NB4 (cell line): ENCODE data around the gene ACP1.

Experiments used
- CTCF ChIP-seq: IDR thresholded peaks from one replicate; pipeline ENCODE4 v1.5.1; 2012; ENCODE audit warnings: low read depth, low read length
- POLR2A ChIP-seq: IDR thresholded peaks from 2 replicates; pipeline ENCODE4 v1.6.1; 2011; ENCODE audit warnings: mild to moderate bottlenecking; ENCODE audit not compliant: insufficient read length; ENCODE audit errors: extremely low read depth

DNA sequence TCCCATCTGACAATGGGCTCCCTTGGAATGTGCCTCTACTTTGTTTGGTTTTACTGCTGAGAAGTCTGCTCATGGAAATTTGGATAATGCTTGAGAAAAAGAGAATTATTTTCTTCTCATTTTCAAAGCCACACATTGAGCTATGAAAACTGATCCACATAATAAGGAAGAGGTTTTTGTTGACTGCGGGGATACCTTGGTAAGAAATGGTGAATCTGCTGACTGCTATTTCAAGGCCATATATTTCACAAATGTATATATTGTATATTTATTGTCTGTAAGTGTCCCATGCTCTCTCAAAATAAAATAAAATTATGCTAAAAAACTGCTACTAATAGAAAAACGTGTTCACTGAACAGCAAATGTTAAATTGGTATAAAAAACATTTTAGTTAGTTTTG, 16.0 kb upstream of the ACP1 start:
- TF ChIP-seq POLR2A (no peak), CTCF (no peak)
